ENCODE results near the gene INSR. TPM values are rescaled to one million over a fixed set of nuclear protein-coding genes. Genes with fewer than 3 reads are reported as not detected.

Gene INSR
- total RNA-seq, 1 experiment from 2014 or later = 35.9 TPM

DNA sequence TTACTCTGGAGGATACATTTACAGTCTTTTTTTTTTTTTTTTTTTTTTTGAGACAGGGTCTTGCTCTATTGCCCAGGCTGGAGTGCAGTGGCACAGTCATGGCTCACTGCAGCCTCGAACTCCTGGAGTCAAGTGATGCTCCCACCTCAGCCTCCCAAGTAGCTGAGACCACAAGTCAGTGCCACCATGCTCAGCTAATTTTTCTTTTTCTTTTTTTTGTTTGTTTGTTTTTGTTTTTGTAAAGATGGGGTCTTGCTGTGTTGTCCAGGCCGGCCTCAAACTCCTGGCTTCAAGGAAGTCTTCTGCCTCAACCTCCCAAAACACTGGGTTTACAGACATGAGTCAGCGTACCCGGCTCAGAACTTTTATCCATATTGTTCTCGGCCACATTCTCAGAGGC is 64.5 kb downstream of the INSR start:
- CTCF ChIA-PET = interaction anchor here (1.4 kb wide), 1 partner anchor 18 kb away, joined by 3 read pairs; no protein-coding TSS in a partner anchor
- no peak overlapping the region; the same call in 1 of the 2 replicates for H3K27ac Mint-ChIP-seq
- ATAC-seq = no peak

More for the DNA sequence above, 64.5 kb downstream of the INSR start:
- DNase-seq (ENCODE audit: low spot score) = no peak
- Mint-ChIP-seq H3K4me3 (no peak overlapping the region), H3K36me3 (no peaks in the 10 kb centered on the region), H3K27me3 (ENCODE audit: low read depth) (no peaks in the 10 kb centered on the region), H3K4me1 (peaks cover 7% of the 10 kb centered on the region), H3K9me3 (no peaks in the 10 kb centered on the region)
- TF ChIP-seq CREM (CRISPR knock-in tag; IDR thresholded peaks at IDR 0.05) (no peak), HMGA2 (CRISPR knock-in tag; IDR thresholded peaks at IDR 0.05) (no peak), AR (CRISPR knock-in tag; IDR thresholded peaks at IDR 0.05) (no peak), PREB (CRISPR knock-in tag; IDR thresholded peaks at IDR 0.05; ENCODE audit: borderline replicate concordance) (no peak), CREB1 (CRISPR knock-in tag; IDR thresholded peaks at IDR 0.05) (no peak), FOXJ3 (CRISPR knock-in tag; IDR thresholded peaks at IDR 0.05; ENCODE audit: borderline replicate concordance) (no peak), ZNF317 (CRISPR knock-in tag; IDR thresholded peaks at IDR 0.05; ENCODE audit: borderline replicate concordance, low read depth) (no peak), ETV6 (CRISPR knock-in tag; IDR thresholded peaks at IDR 0.05) (no peak), JAZF1 (CRISPR knock-in tag; IDR thresholded peaks at IDR 0.05) (no peak), NR2C2 (CRISPR knock-in tag; IDR thresholded peaks at IDR 0.05) (no peak), SOX15 (CRISPR knock-in tag; IDR thresholded peaks at IDR 0.05) (no peak), RELA (CRISPR knock-in tag; IDR thresholded peaks at IDR 0.05; ENCODE audit: borderline replicate concordance) (no peak)
- TF ChIP-seq, protein P1, sequence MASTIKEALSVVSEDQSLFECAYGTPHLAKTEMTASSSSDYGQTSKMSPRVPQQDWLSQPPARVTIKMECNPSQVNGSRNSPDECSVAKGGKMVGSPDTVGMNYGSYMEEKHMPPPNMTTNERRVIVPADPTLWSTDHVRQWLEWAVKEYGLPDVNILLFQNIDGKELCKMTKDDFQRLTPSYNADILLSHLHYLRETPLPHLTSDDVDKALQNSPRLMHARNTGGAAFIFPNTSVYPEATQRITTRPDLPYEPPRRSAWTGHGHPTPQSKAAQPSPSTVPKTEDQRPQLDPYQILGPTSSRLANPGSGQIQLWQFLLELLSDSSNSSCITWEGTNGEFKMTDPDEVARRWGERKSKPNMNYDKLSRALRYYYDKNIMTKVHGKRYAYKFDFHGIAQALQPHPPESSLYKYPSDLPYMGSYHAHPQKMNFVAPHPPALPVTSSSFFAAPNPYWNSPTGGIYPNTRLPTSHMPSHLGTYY (CRISPR knock-in tag; IDR thresholded peaks at IDR 0.05) = no peak
- TF ChIP-seq, protein P2, sequence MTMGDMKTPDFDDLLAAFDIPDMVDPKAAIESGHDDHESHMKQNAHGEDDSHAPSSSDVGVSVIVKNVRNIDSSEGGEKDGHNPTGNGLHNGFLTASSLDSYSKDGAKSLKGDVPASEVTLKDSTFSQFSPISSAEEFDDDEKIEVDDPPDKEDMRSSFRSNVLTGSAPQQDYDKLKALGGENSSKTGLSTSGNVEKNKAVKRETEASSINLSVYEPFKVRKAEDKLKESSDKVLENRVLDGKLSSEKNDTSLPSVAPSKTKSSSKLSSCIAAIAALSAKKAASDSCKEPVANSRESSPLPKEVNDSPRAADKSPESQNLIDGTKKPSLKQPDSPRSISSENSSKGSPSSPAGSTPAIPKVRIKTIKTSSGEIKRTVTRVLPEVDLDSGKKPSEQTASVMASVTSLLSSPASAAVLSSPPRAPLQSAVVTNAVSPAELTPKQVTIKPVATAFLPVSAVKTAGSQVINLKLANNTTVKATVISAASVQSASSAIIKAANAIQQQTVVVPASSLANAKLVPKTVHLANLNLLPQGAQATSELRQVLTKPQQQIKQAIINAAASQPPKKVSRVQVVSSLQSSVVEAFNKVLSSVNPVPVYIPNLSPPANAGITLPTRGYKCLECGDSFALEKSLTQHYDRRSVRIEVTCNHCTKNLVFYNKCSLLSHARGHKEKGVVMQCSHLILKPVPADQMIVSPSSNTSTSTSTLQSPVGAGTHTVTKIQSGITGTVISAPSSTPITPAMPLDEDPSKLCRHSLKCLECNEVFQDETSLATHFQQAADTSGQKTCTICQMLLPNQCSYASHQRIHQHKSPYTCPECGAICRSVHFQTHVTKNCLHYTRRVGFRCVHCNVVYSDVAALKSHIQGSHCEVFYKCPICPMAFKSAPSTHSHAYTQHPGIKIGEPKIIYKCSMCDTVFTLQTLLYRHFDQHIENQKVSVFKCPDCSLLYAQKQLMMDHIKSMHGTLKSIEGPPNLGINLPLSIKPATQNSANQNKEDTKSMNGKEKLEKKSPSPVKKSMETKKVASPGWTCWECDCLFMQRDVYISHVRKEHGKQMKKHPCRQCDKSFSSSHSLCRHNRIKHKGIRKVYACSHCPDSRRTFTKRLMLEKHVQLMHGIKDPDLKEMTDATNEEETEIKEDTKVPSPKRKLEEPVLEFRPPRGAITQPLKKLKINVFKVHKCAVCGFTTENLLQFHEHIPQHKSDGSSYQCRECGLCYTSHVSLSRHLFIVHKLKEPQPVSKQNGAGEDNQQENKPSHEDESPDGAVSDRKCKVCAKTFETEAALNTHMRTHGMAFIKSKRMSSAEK (CRISPR knock-in tag; IDR thresholded peaks at IDR 0.05; ENCODE audit: borderline replicate concordance) = no peak
- TF ChIP-seq, protein P3, sequence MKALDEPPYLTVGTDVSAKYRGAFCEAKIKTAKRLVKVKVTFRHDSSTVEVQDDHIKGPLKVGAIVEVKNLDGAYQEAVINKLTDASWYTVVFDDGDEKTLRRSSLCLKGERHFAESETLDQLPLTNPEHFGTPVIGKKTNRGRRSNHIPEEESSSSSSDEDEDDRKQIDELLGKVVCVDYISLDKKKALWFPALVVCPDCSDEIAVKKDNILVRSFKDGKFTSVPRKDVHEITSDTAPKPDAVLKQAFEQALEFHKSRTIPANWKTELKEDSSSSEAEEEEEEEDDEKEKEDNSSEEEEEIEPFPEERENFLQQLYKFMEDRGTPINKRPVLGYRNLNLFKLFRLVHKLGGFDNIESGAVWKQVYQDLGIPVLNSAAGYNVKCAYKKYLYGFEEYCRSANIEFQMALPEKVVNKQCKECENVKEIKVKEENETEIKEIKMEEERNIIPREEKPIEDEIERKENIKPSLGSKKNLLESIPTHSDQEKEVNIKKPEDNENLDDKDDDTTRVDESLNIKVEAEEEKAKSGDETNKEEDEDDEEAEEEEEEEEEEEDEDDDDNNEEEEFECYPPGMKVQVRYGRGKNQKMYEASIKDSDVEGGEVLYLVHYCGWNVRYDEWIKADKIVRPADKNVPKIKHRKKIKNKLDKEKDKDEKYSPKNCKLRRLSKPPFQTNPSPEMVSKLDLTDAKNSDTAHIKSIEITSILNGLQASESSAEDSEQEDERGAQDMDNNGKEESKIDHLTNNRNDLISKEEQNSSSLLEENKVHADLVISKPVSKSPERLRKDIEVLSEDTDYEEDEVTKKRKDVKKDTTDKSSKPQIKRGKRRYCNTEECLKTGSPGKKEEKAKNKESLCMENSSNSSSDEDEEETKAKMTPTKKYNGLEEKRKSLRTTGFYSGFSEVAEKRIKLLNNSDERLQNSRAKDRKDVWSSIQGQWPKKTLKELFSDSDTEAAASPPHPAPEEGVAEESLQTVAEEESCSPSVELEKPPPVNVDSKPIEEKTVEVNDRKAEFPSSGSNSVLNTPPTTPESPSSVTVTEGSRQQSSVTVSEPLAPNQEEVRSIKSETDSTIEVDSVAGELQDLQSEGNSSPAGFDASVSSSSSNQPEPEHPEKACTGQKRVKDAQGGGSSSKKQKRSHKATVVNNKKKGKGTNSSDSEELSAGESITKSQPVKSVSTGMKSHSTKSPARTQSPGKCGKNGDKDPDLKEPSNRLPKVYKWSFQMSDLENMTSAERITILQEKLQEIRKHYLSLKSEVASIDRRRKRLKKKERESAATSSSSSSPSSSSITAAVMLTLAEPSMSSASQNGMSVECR (CRISPR knock-in tag; IDR thresholded peaks at IDR 0.05; ENCODE audit: borderline replicate concordance) = no peak
- POLR2A ChIA-PET = no interaction called here

All from WTC11 (cell line).